HG02852 (cell line): Measurements from ENCODE around the gene PAEP.
"Not testable (repeated sequence)": the region's sequence is repeated elsewhere in the genome, so short reads cannot be mapped to it uniquely, and the experiment has no call there.

ENCODE experiments used
- ATAC-seq: cut with Tn5 transposase; IDR thresholded peaks from one replicate; pipeline ENCODE4 v1.9.1; 2021; ENCODE audit warnings: mild to moderate bottlenecking, moderate library complexity; ENCODE audit not compliant: unreplicated experiment

PAEP gene

DNA sequence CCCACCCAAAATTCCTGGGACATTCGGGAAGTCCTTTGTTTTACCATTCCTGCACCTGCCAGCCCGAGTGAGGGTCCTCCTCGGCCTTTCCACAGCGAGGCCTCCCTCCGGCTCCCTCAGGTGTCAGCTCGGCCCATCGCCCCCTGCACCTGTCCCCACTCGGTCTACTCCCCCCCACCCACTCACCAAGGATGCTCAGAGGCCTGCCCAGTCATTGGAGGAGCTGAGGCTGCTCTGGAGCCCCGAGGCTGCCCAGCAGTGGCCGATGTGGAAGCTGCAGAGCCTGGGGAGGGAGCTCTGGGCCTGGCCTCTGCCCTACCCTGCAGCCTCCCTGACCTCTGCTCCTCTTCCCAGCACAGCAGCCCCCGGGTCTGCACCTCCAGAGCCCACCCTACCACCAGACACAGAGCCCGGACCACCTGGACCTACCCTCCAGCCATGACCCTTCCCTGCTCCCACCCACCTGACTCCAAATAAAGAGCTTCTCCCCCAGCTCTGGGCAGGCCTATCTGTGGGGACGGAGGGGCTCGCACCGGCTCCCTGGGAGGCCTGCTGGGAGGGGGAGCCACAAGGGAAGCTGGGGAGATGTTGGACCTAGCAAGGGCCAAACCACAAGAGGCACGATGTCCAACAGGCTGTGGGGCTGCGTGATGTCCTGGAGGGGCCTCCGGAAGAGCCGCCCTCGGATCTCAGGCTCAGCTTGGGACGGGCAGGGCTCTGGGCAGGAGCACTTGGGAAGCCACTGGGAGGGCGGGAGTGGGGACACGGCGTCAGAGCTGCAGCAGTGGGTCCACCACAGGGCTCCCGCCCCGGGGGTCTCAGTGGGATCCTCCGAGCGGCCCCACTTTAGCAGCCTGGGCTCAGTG, 11.8 kb upstream of the PAEP start:
- not testable (repeated sequence) for ATAC-seq

DNA sequence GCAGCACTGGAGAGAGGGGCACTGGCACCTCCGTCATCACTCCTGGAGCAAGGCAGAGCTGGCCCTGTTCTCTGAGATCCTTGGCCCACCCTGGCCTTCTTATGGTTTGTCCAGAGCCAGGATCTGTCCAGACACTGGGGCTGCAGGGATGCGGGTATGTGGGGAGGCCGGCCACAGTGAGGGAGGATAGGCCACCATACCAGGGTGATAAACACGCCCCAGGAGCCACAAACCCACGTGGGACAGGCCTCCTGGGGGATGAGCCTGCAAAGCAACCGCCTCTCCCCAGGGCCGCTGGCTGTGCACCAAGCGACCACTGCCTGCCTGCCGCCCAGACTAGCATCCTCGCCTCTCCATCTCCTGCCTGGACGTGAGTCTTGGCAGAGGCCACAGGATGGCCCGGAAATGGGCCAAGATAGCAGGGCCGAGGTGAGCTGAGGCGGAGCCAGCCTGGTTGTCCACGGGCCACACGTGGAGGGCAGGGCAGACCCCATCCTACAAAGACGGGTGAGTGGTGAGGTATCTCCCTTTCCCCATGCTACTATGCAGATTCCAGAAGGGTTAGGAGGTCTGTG, 11.1 kb upstream of the PAEP start:
- ATAC-seq: no peak

DNA sequence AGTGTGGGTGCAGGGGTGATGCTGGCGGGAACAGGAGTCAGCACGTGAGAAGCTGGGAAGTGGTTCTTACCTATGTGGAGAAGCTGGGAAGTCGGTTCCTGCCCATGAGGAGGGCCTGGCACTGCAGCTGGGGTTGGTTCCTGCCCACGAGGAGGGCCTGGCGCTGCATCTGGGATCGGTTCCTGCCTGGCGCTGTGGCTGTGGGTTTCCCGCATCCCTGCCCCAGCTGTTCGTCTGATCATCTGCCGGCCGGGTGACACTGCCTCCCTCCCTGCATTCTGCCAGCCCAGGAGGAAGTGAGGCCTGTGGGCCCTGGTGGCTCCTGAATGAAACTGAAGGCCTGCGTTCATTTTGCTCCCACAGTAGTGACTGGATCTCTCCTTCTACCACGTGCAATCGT, 10.5 kb upstream of the PAEP start:
- ATAC-seq: no peak

DNA sequence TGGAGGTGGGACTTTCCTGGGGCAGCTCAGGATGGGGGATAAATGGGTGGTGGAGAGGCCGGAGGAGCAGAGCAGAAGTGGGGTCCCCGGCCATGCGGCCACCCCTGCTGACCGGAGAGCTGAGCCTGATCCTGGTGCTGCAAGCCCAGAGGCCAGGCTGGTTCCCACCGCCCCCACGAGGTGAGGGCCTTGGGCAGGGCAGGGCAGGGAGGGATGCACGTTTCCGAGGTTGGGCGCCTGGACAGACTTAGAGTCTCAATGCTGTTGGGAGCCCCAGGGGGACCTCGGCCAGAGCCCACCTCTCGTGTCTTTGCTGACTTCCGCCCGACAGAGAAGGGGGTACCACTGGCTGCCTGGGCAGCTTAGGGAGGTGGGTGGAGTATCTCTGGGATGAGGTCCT, 10.1 kb upstream of the PAEP start:
- ATAC-seq: no peak

DNA sequence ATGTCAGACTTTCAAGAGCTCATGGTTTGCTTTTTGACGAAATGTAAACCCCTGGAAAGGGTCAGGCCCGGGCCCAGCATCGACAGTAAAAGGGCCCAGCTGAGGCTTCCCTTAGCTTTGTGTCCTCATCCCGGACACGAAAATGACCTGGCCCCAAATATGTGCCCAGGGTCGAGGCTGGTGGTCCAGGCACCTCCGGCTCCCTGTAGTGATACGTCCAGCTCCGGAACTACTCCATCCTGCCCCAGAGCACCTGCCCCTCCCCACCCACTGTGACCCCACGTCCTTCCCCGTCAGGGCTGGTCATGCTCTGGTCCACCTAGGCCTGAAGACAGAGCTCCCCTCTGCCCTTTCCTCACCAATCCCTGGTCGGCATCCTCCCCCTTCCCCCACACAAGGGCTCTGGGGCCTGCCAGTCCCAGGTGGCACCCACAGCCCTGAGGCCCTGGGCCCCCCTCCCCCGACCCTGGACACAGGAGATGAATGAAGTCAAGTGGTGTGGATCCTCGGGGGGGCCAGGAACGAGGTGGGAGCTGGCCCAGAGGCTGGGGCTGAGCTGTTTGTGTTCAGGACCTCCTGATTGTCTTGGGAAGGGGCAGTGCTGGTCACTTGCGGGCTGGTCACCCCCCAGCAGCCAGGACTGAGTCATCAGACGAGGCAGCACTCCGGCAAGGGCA, 9.4 kb upstream of the PAEP start:
- no peak for ATAC-seq

DNA sequence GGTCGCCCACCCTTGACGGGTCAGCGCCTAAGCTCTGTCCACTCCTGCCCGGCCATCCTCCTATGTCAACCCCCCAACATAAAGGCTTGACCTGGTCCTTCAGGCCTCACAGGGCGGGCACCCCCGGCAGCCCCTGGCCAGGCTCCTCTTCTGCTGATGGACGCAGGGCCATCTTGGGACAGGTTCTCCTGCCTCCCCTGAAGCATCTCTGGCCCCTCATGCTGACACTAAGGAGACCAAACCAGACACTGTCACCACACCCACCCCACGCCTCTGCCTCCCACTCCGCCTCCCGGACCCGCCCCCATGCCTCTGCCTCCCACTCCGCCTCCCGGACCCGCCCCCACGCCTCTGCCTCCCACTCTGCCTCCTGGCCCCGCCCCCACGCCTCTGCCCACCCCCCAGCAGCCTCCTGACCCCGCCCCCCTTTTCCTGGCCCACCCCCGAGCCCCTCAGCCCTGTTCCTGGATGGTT, 8.8 kb upstream of the PAEP start:
- no peak for ATAC-seq

DNA sequence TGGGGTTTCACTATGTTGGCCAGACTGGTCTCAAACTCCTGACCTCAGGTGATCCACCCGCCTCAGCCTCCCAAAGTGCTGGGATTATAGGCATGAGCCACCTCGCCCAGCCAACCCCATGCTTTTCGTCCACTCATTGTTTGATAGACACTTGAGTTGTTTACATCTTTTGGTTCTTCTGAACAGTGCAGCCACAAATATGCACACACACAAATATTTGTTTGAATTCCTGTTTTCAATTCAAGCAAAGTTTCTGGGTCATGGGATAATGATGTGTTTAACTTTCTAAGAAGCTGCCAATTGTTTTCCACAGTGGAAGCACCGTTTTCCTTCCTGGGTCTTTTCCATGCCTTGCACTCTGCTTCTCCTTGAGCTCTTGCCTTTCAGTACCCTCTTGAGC, 6.8 kb upstream of the PAEP start:
- ATAC-seq: no peak

DNA sequence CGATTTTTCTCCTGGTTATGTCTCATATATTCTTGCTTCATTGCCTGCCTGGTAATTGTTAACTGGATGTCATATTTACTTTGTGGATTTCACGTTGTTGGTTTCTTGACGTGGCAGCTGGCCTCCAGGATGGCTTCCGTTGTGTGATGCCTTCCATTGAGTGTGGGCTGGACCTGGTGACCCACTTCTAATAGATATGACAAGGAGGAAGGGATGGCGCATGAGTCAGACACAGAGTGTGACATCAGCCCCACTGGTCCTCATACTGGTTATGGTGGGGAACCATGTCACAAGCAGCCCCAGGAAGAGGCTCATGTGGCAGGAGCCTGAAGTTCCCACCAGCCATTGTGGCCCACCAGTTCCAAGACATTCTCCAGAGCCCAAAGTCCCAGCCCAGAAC, 6.4 kb upstream of the PAEP start:
- ATAC-seq: no peak

DNA sequence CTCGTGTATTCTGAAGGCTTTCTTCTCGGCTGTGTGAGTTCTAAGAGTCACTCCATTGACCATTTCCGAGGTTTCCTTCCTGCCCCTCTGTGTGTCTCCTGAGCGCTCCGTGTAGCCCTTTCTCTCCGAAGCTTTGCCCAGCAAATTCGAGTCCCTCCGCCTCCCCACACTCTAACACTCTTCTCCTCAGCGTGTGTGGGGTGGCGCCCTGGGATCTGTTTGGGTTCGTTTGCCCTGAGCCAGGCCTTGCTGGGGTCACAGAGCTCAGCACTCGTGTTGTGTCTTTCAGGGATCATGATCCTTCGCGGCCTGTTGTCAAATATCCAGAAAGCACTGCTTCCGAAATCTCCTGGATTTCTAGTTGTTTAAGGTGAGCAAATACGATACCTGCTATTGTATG, 5.6 kb upstream of the PAEP start:
- ATAC-seq: no peak

DNA sequence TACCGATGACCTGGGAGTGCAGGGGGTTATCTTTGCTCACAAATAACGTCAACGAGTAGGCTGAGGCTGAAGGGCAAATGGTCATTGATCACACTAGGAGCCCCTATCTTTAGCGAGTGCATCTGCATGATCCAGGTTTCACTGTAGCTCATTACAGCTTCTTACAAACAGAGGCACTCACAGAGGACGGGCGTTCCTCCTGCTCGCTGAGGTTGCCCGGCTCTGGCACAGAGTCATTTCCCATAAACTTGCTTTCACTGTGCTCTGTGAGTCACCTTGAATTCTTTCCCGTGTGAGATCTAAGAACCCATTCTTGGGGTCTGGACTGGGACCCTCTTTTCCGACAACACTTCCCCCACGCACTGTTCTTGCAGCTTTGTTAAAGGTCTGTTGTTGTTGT, 1.9 kb upstream of the PAEP start:
- no peak for ATAC-seq

DNA sequence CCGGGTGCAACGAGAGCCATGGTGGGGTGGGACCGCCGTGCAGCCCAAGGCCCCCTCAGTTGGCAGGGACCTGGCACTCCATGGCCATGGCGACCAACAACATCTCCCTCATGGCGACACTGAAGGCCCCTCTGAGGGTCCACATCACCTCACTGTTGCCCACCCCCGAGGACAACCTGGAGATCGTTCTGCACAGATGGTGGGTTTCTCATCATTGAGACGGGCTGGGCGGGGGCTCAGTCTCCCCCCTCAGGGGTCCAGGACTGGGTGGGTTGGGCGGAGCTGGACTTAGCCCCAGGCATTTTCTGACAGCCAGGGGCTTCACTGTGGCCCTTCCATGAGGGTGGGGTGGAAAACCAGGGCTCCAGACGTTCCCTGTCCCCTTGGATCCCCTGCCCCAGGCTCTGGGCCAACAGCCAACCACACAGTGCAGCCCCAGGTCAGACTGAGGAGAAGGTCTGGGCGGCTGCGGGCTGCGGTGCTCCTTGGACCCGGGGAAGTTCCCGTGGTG, 734 bp downstream of the PAEP start:
- ATAC-seq: no peak

DNA sequence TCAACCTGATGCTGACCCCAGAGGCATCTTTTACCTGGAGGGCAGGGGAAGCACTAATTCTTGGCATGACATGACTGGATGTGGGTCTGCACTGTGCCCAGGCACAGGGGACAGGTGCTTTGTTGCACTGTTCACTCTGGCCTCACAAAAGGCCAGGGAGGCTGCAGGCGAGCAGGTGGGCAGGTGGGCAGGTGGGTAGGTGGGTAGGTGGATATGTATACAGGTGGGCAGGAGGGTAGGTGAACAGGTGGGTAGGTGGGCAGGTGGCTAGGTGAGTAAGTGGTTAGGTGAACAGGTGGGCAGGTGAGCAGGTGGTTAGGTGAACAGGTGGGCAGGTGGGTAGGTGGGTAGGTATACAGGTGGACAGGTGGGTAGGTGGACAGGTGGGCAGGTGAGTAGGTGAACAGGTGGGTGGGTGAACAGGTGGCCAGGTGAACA, 1.5 kb downstream of the PAEP start:
- no peak for ATAC-seq

DNA sequence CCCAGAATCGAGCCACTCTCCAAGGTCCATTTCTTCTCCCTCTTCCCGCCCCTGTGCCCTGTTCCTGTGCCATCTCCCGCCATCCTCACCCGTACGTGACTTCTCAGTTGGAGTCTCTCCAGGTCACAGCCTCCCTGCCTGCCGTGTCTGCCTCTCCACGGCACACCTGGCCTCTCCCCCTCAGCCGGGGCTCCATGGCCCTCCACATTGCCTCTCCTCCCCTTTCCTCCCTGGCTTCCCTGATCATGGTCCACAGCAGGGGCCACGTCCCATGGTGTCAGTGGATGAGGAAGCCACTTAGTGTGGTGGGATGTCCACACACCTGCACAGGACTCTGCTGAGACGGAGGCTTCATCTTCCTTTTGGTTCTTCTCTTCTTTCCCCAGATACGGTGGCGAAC, 2.3 kb downstream of the PAEP start:
- no peak for ATAC-seq

DNA sequence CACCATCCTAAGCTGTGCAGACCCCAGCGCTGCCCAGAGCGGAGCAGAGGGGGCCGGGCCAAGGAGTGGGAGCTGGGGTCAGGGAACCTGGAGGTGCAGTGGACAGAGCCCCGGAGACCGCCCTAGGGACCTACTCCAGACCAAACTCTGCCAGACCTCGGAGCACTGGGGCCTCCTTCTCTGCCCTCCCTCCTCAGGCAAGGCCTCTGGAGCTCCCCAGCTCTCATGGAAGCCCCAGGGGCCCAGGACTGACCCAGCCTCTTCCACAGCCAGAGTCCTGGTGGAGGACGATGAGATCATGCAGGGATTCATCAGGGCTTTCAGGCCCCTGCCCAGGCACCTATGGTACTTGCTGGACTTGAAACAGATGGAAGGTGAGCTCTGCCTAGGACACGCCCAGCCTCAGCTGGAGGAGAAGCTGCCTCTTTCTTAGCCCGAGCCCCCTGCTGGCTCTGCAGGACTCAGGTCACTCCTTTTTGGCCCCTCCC, 3.6 kb downstream of the PAEP start:
- no peak for ATAC-seq

DNA sequence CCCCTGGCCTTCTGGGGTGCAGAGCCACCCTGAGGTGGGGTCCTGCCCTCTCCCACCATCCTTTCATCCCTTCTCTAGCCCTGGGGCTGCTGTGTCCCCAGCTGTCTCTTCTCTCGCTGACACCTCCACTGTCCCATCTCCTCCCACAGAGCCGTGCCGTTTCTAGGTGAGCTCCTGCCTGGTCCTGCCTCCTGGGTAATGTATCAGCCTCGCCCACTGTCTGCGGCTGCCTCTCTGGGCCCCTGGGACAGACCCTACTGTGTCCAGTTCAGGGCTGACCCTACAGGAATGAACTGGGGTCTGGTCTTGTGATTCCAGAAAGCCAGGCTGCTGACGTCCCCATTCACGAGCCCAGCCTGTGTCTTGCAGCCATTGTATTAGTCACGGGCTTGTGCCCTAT, 4.1 kb downstream of the PAEP start:
- no peak for ATAC-seq

DNA sequence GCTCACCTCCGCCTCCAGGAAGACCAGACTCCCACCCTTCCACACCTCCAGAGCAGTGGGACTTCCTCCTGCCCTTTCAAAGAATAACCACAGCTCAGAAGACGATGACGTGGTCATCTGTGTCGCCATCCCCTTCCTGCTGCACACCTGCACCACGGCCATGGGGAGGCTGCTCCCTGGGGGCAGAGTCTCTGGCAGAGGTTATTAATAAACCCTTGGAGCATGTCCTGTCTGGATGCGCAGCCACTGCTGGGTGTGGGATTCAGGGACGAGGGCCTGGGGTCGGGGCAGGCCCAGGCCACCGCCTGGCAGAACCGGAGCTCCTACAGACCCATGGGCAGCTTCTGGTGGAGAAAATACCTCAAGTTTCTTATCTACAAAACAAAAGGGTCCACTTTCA, 5.0 kb downstream of the PAEP start:
- ATAC-seq: no peak

DNA sequence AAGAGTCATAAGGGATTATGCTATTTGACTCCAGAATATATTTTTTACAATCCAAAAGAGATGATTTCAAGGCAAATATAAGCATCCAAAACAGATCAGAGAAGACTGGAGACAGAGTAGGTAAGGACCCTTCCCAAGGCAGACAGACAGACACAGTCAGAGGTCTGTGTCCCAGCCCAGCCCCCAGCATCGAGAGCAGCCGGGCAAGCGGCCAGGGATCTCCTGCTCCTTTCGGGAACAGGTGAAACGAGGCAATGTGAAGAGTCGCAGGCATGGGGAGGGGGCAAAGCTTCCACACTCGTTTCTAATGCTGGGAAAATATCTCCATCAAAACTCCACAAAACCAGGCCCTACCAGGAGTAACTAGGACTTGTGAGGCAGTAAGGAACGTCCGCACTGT, 5.8 kb downstream of the PAEP start:
- ATAC-seq: no peak

DNA sequence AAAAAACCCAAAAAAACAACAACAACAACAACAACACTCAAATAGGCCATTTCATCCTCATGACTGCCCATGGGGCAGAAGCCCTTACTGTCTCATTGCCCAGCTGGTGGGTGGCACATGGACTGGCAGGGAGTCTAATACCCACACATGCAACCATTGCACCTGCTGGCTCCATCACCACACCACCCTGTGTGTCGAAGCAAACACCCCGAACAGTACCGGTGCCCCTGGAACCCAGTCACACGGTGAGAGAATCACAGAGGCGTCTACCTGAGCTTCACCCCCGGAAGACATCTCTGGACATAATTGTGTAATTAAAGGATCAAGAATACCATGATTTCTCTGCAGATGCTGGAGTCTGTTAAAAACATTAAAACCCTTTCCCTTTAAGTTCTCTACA, 6.5 kb downstream of the PAEP start:
- no peak for ATAC-seq

DNA sequence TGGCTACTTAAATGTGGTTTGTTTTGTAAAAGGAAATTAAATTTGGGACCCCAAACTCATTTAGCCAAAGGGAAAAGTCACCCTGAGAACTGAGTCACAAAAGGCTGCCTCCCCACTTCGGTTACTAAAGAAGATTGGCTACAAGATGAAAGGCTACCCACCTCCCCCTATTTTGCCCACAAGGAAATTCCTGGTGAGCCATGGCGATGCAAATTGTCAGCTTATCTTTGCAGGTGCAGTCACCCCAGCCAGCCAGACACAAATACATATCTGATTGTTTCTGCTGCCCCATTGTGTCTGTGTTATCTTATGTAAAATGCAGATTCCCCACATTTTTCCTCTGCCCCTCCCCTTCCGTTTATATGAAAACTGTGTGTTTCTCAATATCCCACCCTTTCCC, 8.9 kb downstream of the PAEP start:
- no peak for ATAC-seq

DNA sequence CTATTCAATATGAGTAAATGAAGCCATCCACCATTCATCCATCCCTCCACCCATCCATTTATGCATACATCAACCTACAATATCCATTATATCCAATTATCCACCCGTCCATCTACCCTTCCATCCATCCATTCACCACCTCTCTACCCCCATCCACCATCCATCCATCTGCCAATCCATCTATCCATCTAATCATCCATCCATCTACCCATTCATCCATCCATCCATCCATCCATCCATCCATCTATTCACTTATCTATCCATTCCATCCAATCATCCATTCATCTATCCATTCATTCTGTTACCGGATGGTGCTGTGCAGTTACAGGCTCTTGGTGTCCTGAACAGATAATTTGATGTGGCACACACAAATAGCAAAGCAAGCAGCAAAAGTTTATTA, 10.7 kb downstream of the PAEP start:
- no peak for ATAC-seq

DNA sequence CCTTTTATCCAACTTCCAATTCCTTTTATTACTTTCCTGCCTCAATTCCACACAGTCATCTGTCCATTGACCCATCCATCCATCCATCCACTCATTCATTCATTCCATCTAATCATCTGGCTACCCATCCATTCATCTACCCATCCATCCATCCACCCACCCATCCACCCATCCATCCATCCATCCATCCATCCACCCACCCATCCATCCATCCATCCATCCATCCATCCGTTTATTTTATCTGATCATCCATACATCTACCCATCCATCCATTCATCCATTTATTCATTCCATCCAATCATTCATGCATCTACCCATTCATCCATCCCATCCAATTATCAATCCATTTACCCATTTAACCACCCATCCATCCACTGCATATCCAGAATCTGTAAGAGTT, 11.6 kb downstream of the PAEP start:
- no peak for ATAC-seq

DNA sequence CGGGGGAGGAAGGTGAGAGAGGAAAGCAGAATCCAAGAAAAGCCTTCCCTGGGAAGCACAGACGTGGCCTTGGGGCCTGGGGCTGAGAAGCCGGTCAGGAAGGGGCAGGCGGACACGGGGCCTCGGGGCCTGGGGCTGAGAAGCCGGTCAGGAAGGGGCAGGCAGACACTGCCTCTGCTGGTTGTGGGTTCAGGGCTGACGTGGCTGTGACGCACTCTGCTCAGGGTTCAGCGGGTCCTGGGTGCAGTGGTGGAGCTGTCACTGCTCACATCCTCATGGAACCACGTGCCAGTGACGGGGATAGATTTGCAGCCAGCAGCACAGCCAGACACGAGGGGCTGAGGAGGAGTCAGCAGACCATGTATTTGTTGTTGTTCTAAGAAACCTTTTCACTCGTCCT, 12.8 kb downstream of the PAEP start:
- ATAC-seq: no peak
